Measurements from ENCODE around the gene HMOX2. TPM values are rescaled to one million over a fixed set of nuclear protein-coding genes. Genes with fewer than 3 reads are reported as not detected.
A peak's percentile ranks its signal among the peaks of the same experiment; 100 is the strongest.

HMOX2 gene
- total and polyA plus RNA-seq, 2 of the 13 experiments (the other 11 are each of a cell fraction or from before 2014, with no cell fraction given) = 60.3 to 70.4 TPM

GRCh38 chr16:4461250-4462085 lies 14.7 kb upstream of the HMOX2 start (continued):
- no peak for TF ChIP-seq ATF6 (CRISPR knock-in tag; conservative IDR thresholded peaks at IDR 0.05)
- TF ChIP-seq YY1 (IDR thresholded peaks at IDR 0.05; ENCODE audit: insufficient read depth, insufficient replicate concordance, low read depth, low read length) = peak; percentile 29
- no peak for TF ChIP-seq SCMH1 (CRISPR knock-in tag; IDR thresholded peaks at IDR 0.05; ENCODE audit: borderline replicate concordance)
- 0 out of 2 replicates have a peak, but pooled peaks have one; percentile 39 for TF ChIP-seq ZNF44 (CRISPR knock-in tag; IDR thresholded peaks at IDR 0.05)
- TF ChIP-seq NFIB (CRISPR knock-in tag; IDR thresholded peaks at IDR 0.05; ENCODE audit: borderline replicate concordance) = no peak
- TF ChIP-seq EEA1 (CRISPR knock-in tag; IDR thresholded peaks at IDR 0.05; ENCODE audit: borderline replicate concordance) = no peak
- TF ChIP-seq FOXM1 (CRISPR knock-in tag; IDR thresholded peaks at IDR 0.05) = no peak
- TF ChIP-seq NR2F2 (IDR thresholded peaks at IDR 0.05; ENCODE audit: borderline replicate concordance, low read depth) = peak; percentile 89; the same call in 1 of the 2 replicates
- no peak for TF ChIP-seq ZBTB44 (CRISPR knock-in tag; IDR thresholded peaks at IDR 0.05)
- no peak for TF ChIP-seq WIZ (CRISPR knock-in tag; IDR thresholded peaks at IDR 0.05)
- TF ChIP-seq POLR2AphosphoS5 (IDR thresholded peaks at IDR 0.05; ENCODE audit: low read depth, low read length) = peak; percentile 68
- TF ChIP-seq BORCS8-MEF2B (CRISPR knock-in tag; IDR thresholded peaks at IDR 0.05) = peak; percentile 73
- TF ChIP-seq ZNF225 (CRISPR knock-in tag; IDR thresholded peaks at IDR 0.05) = no peak
- TF ChIP-seq RARG (CRISPR knock-in tag; IDR thresholded peaks at IDR 0.05; ENCODE audit: low read depth) = peak; percentile 33; the same call in 1 of the 2 replicates
- TF ChIP-seq CAMTA2 (CRISPR knock-in tag; IDR thresholded peaks at IDR 0.05; ENCODE audit: borderline replicate concordance) = no peak
- peak; percentile 75; the same call in 1 of the 2 replicates for TF ChIP-seq MEIS2 (CRISPR knock-in tag; IDR thresholded peaks at IDR 0.05)
- TF ChIP-seq IRX3 (CRISPR knock-in tag; IDR thresholded peaks at IDR 0.05; ENCODE audit: borderline replicate concordance, low read depth) = peak; percentile 61; the same call in 1 of the 2 replicates
- peak; percentile 43; the same call in 1 of the 2 replicates for TF ChIP-seq FOXC1 (CRISPR knock-in tag; IDR thresholded peaks at IDR 0.05; ENCODE audit: borderline replicate concordance)
- peak; percentile 48; the same call in 1 of the 2 replicates for TF ChIP-seq KDM5B (CRISPR knock-in tag; IDR thresholded peaks at IDR 0.05; ENCODE audit: borderline replicate concordance)
- no peak for TF ChIP-seq CREB3 (CRISPR knock-in tag; IDR thresholded peaks at IDR 0.05)
- TF ChIP-seq MLLT10 (CRISPR knock-in tag; IDR thresholded peaks at IDR 0.05) = no peak
- TF ChIP-seq JARID2 (CRISPR knock-in tag; IDR thresholded peaks at IDR 0.05; ENCODE audit: insufficient replicate concordance) = no peak
